Lower leg skin (tissue), 3 donors: ENCODE results near the gene OSGIN1.

Experiments used
- POLR2A ChIP-seq, 2 donors: fragments of 450-650 bp; IDR thresholded peaks; one replicate each; pipeline ENCODE4 v1.6.1; 2016 to 2017; ENCODE audit warnings: antibody characterized with exemption in 2 of 2, mild to moderate bottlenecking in 1 of 2, moderate library complexity in 1 of 2
- TF ChIP-seq, protein P1 (sequence below), 3 donors: fragments of 450-650 bp; IDR thresholded peaks; one replicate each; pipeline ENCODE4 v1.5.1; 2016; ENCODE audit warnings: antibody characterized with exemption in 3 of 3, mild to moderate bottlenecking in 3 of 3, moderate library complexity in 2 of 3

DNA sequence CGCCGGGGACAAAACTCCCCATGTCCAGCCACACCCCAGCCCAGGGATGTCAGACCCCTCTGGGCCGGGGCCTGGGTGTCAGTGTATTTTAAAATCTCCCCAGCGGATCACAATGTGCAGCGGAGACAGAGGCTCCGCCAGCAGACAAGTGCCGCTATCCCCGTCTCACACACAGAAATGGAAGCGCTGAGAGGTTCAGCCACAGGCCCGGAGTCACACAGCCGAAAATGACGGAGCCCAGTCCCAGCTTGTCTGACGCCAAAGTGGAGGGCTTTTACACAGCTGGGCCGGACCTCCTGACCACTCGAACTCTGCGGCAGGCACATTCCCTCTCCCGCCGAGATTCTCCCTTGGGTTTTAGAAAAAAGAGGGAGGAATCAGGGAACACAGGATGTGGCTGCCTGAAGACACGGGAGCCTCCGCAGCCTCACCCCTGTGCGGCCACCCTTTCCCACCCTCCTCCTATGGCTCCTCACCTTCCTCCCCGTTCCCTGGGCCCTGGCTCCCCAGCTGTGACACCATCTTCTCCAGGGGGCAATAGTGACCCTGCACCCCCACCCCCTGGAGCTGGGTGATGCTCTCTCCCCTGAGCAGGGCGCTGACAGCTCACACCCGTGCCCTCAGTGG is 6.8 kb upstream of the OSGIN1 start:
- TF ChIP-seq, protein P1, sequence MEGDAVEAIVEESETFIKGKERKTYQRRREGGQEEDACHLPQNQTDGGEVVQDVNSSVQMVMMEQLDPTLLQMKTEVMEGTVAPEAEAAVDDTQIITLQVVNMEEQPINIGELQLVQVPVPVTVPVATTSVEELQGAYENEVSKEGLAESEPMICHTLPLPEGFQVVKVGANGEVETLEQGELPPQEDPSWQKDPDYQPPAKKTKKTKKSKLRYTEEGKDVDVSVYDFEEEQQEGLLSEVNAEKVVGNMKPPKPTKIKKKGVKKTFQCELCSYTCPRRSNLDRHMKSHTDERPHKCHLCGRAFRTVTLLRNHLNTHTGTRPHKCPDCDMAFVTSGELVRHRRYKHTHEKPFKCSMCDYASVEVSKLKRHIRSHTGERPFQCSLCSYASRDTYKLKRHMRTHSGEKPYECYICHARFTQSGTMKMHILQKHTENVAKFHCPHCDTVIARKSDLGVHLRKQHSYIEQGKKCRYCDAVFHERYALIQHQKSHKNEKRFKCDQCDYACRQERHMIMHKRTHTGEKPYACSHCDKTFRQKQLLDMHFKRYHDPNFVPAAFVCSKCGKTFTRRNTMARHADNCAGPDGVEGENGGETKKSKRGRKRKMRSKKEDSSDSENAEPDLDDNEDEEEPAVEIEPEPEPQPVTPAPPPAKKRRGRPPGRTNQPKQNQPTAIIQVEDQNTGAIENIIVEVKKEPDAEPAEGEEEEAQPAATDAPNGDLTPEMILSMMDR (IDR thresholded peaks at IDR 0.05), result no peak
- no peak for TF ChIP-seq POLR2A (IDR thresholded peaks at IDR 0.05)
